ENCODE data around the gene OR10J4. TPM values are rescaled to one million over a fixed set of nuclear protein-coding genes. Genes with fewer than 3 reads are reported as not detected.

The OR10J4 gene
- not detected for total RNA-seq
- long read RNA-seq, result 0 reads

DNA sequence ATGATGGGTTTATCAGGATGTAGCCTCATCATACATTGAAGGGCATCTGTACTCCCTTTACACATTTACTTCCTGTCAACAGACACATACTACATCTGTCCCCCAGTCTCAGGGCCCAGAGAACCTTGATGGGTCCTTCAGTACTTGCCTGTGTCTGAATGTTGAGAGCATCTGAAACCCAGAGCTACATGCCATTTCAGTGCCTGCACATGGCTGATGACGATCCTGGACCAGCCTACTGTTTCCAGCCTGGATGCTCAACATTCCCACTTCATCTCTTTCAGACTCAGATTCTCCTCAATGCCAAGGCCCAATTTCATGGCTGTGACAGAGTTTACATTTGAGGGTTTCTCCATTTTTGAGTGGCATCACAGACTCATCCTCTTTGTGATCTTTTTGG, at the start of gene OR10J4:
Gene OR10J4, plus strand, starts transcription at position 301 of the 400 bp plus-strand sequence.
- no peak for ATAC-seq
- no peak within 1 kb of the TSS for H3K27ac ChIP-seq
- no peaks in the 10 kb centered on the region for H3K27me3 ChIP-seq
- intact Hi-C loops (cut with DNase I), result no loop called here
- no peak for DNase-seq
- H3K36me3 ChIP-seq, result no peaks in the 10 kb centered on the region
- no peaks in the 10 kb centered on the region for H3K9me3 ChIP-seq
- H3K4me3 ChIP-seq, result no peak within 1 kb of the TSS
- TF ChIP-seq, protein P1, sequence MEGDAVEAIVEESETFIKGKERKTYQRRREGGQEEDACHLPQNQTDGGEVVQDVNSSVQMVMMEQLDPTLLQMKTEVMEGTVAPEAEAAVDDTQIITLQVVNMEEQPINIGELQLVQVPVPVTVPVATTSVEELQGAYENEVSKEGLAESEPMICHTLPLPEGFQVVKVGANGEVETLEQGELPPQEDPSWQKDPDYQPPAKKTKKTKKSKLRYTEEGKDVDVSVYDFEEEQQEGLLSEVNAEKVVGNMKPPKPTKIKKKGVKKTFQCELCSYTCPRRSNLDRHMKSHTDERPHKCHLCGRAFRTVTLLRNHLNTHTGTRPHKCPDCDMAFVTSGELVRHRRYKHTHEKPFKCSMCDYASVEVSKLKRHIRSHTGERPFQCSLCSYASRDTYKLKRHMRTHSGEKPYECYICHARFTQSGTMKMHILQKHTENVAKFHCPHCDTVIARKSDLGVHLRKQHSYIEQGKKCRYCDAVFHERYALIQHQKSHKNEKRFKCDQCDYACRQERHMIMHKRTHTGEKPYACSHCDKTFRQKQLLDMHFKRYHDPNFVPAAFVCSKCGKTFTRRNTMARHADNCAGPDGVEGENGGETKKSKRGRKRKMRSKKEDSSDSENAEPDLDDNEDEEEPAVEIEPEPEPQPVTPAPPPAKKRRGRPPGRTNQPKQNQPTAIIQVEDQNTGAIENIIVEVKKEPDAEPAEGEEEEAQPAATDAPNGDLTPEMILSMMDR (IDR thresholded peaks at IDR 0.05), result no peak
- no peaks in the 10 kb centered on the region for H3K4me1 ChIP-seq

DNA sequence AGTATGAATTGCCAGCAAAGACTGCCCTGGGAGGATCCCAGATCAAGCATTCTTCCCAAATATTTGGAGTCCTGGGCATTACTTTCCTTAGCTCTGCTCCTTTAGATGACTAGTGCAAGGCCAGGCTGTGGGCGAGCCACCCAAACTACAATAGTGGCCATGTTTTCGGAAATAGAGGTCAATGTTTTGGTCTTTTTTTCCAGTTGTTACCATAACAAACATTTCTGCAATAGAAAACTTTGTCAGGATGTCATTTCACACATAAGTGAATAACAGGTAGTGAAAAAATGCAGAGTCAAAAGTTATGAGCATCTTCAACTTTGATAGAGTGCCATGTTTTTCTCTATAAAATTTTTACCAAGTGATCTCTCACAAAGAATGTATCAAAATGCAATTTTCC, 25.2 kb upstream of the OR10J4 start:
- DNase-seq (no peak), ATAC-seq (no peak)
- Histone ChIP-seq H3K4me1 (no peaks in the 10 kb centered on the region), H3K9me3 (no peaks in the 10 kb centered on the region), H3K4me3 (no peak overlapping the region), H3K27me3 (no peaks in the 10 kb centered on the region), H3K36me3 (no peaks in the 10 kb centered on the region), H3K27ac (no peak overlapping the region)
- TF ChIP-seq, protein P1 (IDR thresholded peaks at IDR 0.05), result no peak
- intact Hi-C loops (cut with DNase I), result no loop called here

DNA sequence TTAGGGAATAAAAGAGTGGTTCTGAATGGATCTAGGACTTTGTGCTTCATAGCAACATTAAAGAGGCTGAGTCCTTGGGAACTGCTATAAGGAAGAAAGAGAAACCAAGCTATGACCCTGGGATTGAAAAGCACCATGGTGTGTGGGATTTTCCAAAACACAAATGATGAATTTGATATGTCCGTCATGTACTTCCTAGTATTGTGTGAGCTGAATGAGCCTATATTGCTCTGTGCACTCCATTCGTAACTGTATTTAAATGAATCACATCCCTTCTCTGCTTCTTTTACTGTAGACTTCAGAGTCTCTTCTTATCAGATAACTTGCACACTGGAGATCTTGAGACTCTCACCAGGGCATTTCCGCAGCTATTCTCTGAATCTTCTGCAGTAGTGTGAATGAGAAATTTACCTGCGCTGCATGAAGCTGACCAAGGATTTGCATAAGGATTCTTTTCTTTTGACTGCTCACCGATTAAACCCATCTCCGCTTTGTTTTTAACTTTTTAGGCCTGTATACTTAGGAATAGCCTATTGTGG, 23.1 kb upstream of the OR10J4 start:
- H3K27me3 ChIP-seq, result no peaks in the 10 kb centered on the region
- no peak for DNase-seq
- no peaks in the 10 kb centered on the region for H3K36me3 ChIP-seq
- no peaks in the 10 kb centered on the region for H3K9me3 ChIP-seq
- ATAC-seq, result peak; percentile 41
- no peak overlapping the region for H3K27ac ChIP-seq
- TF ChIP-seq, protein P1 (IDR thresholded peaks at IDR 0.05), result no peak
- H3K4me1 ChIP-seq, result no peaks in the 10 kb centered on the region
- intact Hi-C loops (cut with DNase I), result no loop called here
- H3K4me3 ChIP-seq, result no peak overlapping the region

DNA sequence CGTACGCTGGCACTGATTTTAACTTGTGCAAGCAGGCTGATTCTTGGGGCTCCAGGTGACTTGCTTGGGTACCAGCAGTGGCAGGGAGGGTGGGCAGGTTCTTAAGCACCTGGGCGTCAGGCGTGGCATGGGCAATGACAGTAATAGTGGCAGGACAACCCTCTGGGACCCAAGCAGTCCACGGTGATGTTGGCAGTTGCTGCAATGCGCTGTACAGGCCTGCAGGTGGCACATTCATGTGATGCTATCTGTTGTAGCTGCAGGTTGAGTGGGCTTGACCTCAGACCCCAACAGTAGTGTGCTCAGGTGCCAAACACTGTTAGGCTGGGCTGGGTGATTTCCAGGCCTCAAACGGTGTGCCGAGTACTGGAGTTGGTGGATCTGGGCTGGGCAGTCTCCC, 10.2 kb upstream of the OR10J4 start:
- Histone ChIP-seq H3K36me3 (no peaks in the 10 kb centered on the region), H3K4me3 (no peak overlapping the region), H3K27ac (no peak overlapping the region), H3K4me1 (no peaks in the 10 kb centered on the region), H3K9me3 (no peaks in the 10 kb centered on the region), H3K27me3 (no peaks in the 10 kb centered on the region)
- peak; percentile 24 for ATAC-seq
- intact Hi-C loops (cut with DNase I), result no loop called here
- TF ChIP-seq, protein P1 (IDR thresholded peaks at IDR 0.05), result no peak
- no peak for DNase-seq

DNA sequence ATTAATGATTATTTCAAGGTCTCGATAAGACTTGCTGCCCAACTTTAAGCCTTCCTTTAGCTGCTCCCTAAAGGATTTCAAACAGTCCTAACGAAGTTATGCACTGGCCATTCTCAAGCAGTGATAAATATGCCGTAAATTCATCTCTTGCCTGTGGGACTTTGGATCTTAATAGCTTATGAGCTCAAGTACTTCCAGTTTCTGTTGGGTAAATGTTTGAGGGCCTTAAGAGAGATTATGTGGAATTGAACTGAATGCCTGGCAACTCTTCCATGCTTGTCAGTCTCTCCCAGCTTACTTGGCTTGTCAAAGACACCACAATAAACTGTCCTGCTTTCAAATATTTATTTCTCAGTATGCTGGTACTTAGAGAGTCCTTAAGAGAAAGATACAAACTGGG, 3.5 kb upstream of the OR10J4 start:
- Histone ChIP-seq H3K4me3 (no peak overlapping the region), H3K9me3 (no peaks in the 10 kb centered on the region), H3K4me1 (no peaks in the 10 kb centered on the region), H3K36me3 (no peaks in the 10 kb centered on the region), H3K27ac (no peak overlapping the region), H3K27me3 (no peaks in the 10 kb centered on the region)
- intact Hi-C loops (cut with DNase I), result no loop called here
- ATAC-seq, result no peak
- no peak for DNase-seq
- TF ChIP-seq, protein P1 (IDR thresholded peaks at IDR 0.05), result no peak
